Stimulated activated CD4-positive, alpha-beta T cell treated with anti-CD3 and anti-CD28 coated beads, Interleukin-1b, Interleukin-23, amount 100 ng/mL, for 1 hour (primary cell): ENCODE data around the gene MYO18B.

Experiments used
- DNase-seq, 2 donors: peaks; one replicate each; pipeline ENCODE4 v3.0.0-alpha.2; 2020; ENCODE audit warnings: low read depth in 2 of 2

Gene MYO18B

DNA sequence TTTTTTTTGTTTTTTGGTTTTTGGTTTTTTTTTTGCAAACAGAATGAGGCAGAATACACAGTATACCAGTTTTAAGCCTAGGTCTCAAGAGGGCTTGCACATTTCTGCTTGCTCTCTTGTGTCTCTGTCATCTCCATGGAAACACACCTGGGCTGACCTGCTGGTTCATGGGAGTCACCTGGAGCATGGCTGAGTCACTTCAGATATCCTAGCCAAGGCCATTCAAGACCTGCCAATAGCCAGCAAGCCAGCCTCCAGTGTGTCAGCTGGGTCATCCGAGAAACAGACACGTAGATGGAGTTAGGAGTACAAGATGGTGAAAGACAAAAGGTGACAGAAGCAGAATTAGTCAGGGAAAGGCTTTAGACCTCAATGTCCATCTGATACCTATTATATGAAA is 303.1 kb downstream of the MYO18B start:
- no peak for DNase-seq

DNA sequence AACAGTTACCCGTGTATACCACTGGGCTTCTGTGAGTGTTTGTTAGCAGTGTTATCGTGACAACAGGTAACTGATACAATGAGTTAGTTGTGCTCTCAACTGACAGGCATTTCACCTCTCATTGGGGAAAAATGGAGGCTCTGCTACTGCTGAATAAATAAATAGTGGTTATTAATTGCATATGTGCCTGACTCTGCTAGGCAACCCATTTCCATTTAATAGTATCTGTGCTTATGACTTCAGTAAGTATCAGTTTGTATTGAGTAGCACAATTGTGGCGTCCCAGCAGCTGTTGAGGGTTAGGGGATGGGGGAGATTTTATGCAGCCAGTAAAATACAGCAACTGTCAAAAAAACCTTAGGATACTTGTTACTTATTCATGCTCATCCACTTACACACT is 303.9 kb downstream of the MYO18B start:
- no peak for DNase-seq

DNA sequence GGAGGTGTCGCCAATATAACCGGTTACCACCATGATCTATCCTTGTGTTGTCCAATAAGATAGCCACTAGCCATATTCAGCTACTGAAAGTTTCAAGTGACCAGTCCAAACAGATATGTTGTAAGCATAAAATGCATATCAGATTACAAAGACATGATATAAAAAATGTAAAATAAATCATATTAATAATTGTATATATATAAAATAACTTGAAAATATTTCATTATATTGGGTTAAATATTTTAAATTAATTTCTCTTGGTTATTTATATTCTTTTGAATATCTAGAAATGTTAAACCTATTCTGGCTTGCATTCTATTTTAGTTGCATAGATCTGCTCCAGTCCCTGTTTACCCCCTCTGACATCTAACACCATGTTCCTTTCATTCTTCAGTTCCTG is 305.5 kb downstream of the MYO18B start:
- DNase-seq: no peak

DNA sequence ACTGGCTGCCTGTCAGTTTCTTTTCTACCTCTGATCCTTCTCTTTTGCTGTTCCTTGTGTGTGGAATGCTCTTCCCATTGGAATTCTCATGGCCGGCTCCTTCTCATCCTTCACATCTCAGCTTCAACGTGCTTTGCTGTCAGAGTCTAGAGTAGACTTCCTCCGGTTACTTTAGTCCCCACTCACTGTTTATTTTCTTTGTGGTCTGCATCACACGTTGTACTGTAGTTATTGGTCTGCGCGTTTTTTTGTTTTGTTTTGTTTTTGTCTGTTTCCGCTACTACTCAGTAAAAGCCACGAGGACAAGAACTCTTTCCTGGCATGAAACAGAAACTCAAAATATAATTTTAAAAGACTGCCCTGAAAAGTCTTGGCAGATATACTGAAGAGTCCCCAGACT is 305.9 kb downstream of the MYO18B start:
- no peak for DNase-seq

DNA sequence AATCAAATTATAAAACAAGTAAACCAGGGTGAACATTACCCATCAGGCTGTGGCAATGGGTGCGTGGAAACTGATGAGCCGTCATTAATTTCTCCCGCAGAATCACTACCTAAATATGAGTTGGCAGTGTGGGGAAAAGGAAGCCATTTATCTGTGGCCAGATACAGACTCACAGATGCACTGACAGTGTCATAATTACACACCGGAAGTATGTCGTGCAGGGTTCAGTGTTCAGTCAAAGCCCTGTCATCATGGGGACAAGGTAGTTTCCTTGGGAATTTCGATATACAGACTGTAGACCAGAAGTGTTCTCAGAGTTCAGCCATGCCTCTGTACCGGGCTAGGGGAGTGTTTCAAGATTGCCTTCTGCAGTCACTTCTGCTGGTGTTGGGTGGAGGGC is 308.1 kb downstream of the MYO18B start:
- DNase-seq: no peak

DNA sequence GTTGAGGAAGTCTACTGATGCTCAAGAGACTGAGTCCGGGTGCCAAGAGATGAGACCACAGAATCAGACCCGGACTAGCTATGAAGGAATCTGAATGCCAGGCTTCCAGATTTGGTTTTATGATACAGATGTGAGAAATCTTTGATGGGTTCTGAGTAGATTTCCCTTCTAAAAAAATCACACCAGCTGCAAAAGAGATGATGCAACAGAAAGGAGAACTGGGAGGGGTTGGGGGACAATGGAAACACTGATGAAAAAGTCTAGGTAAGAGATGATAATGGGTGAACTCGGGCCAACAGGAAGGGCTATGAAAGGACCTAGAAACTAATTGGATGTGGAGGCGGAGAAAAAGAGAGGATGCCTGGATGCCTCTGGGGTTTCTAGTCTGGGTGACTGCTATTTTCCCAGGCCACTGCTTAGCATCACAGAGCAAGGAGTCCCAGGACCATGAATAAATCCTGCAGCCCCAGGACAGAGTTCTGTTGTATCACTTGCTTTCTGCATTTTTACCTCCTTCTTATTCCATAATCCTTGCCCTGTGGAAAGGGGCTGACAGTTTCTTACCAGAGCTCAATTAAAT is 311.8 kb downstream of the MYO18B start:
- DNase-seq: no peak

DNA sequence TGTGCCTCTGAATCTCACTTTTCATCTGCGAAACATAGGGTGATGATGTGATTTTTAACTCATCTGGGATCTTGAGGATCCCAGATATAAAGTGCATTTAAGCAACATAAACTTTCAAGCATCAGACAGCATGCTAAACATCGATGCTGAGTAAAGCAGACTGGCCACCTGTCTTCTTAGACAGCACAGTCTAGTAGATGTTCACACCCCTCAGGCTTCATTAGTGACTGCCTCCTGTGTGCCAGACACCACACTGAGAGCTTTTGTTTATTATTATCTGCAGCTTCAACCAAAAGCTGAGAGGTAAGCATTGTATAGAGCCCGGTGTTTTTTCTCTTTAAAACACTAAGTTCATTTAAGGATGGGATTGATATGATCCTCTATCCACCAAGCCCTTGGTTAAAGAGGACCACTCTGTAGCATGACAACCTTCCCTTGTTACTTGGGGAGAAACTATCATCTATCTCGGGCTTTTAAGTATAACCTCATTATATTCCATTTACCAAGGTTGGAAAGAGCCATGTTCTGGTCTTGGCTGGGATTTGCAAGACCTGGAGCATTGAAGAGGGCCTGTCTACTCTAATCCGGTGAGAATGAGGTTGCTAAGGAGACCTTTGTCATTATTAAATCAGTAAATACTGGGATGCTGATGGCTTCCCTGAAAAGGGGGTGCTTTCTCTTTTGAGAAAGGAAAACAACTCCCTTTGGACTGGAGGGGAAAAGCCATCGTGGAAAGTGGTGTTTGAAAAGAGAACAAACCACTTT is 313.0 kb downstream of the MYO18B start:
- no peak for DNase-seq

DNA sequence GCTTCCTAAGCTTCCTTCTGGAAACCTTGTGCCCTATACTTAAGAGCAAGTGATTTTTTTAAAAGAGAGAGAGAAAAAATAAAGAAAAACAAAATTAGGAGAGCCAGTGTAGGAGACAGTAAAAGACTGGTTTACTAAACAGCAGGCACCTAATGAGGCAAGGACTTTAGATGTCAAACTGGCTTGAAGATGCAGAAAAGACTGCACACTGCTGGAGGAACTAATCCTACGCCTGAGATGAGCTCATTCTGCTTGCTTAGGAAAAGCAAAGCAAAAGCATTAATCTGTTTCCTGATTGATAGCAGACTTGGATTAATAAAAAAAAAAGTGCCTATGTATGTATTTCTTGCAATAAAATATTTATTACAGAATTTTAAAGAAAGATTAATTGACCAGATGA is 313.7 kb downstream of the MYO18B start:
- no peak for DNase-seq

DNA sequence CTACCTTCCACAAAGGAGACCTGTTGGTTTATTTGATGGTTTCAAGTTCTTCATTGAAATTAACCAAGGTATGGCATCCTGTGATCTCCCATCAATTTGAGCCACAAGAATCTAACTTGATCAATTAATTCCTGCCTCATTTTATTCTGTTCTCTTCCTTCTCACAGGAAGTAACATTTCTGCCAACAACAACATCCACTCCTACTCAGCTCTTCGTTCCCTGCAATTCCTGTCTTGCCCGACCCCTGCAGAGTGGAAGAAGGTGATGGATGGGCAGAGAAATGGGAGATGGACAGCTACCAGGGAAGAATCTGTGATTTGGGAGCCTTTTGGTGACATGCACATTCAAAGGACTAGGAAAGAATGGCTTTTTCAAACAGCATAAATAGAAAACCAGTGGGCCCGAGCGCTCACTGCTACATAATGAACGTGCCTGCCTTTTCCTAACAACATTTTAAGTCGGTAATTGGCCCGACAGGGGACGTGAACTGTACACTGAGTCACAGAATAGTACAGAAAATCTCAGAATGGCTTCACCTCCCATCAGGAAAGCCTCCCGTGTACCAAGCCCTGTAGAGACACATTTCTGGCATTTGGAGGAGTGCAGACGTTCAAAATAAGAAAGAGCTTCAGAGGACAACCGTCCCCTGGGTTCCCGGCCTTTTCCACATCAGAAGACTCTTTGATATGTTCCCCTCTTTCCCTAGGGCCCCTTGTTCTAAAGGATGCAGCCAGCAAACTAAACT is 314.6 kb downstream of the MYO18B start:
- no peak for DNase-seq

DNA sequence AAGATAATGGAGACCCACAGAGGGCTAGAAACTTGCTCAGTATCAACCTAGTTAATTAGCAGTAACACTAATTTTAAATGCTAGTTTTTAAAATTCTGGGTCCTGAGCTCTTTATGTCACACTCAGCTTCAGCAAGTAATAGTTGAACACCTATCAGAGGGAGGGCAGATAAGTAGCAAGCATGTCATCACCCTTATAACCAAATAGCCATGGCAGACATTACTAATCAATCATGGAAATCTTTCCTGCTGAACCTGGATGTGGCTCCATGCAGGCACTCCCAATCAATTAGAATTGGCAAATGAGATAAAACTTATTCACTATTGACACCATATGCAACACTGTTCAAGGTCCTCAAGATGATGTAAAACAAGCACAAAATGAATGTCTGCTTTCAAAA is 315.7 kb downstream of the MYO18B start:
- no peak for DNase-seq

DNA sequence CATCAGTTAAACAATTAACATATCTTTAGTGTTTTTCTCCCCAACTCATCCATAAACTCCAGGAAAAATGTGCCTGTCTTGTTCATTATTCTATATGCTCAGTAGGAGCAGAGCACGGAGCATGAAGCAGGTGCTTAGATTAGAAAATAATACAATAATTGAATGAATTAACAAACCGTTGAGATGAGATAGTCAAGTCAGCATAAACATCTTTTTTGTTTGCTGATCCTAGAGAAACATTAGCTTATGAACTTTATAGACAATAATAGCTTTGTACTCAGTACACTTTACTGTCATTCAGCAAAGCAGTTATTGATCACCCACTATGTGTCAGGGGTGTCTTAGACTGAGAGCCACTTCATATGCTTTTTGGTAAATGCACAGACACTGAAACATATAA is 322.1 kb downstream of the MYO18B start:
- no peak for DNase-seq

DNA sequence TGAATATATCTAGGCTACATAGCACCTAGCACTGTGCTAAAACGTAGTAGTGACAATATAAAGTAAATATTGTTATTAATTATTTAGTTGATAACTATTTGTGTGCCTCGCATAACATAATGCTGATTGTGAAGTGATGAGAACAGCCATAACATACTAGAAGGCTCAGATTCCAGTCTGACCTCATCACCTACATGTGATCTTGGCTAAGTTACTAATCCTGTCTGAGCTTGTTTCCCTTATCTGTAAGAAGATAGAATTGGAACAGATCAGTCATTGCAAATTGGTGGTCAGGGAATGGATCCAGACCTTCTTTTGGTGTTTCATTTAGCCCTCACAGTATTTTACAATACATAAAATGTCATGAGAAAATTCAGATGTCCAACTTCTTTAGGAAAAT is 323.9 kb downstream of the MYO18B start:
- DNase-seq: no peak

DNA sequence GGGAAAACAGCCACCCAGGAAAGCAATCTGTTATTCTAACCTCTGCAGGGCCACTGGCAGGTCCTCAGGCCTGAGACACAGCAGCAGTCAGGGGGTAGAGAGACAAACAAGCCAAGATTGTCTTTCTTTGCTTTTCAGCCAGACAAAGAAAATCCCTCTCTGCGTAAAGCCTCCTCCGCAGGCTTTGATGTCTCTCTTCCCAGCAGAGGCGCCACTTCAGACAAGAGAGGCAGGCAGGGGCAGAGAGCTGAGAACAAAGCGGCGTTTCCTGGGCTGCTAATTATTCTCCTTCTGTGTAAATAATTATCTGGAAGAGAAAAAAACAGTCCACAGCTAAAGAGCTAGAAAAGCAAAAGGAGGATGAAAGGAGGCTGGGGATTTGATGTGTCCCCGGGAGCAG is 324.5 kb downstream of the MYO18B start:
- DNase-seq: no peak

DNA sequence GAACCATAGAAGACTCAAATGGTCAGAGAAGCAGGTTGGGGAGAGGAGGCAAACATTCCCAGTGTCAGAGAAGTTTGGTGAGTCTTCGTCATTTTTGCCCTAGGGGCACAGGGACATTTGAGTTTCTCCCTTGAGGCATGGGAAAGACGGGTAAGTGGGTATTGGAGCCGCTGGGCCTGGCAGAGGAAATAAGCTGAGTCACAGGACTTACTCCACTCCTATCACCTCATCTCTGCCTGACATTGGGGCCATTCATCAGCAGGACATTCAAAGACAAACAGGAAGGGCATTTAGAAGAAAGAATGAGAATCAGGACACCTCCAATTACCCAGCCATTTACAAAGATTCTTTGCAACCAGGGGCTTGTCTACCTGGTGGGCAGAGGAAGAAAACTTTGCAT is 326.6 kb downstream of the MYO18B start:
- DNase-seq: no peak

DNA sequence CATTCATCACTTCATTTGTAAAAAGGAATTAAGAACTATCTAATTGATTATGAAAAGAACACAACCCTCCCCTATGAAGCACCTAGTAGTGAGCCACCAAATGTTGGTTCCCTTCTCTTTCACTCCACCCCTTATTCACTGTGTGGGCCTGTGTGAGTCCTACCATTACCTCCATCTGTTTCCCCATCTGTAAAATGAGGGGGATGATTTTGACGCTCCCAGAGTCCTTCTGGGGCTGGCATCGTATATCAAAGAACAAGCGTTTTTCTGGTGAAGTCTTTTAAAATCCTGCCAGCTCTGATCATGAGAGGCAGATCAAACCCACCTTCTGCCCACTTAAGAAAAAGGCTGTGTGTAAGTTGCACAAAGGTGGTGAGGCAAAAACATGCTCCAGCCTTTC is 330.6 kb downstream of the MYO18B start:
- DNase-seq: no peak

DNA sequence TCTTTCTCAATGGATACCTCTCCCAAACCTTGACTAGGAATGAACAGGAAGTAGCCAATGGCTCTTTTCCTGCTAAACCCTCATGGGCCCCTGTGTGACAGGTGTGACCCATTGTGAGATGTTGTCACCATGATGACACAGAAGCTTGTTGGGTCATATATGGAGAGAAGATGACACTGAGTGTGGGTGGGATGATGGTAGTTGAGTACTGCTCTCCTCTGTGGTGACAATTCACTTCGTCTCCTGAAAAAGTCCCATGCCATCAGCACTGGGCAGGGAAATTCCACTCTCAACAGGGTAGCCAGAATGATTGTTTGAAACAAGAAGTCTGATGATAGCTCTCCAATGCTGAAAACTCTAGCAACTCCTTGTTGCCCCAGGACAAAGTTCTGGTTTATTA is 333.3 kb downstream of the MYO18B start:
- DNase-seq: no peak

DNA sequence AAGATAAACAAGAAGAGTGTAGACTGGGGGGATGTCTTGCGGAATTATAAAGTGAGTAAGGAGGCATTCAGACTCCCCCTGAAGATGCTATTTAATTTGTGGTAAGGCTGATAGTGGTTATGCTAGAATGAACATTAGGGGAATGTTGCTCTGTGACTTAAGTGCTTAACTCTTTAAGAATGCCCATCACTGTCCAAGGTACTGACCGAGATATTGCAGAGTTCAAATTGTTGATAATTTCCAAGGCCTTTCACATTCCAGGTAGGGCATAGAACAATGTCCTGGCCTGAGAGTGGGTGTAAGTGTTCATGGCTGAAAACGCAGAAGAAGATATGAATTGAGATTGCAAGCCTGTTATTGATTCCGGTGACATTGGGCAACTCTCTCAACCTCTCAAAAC is 337.0 kb downstream of the MYO18B start:
- DNase-seq: no peak
